H1 (cell line): ENCODE measurements around the gene CD68. TPM values are rescaled to one million over a fixed set of nuclear protein-coding genes. Genes with fewer than 3 reads are reported as not detected.

Experiments used
- CBX8 ChIP-seq: fragments of 300-800, 300-1000 bp; sonication (generic); IDR thresholded peaks from 2 replicates; pipeline ENCODE4 v1.7.1; 2016; ENCODE audit warnings: low read depth, low read length, borderline replicate concordance
- MAFK ChIP-seq: IDR thresholded peaks from 2 replicates; pipeline ENCODE4 v1.6.1; 2012; ENCODE audit warnings: low read depth, mild to moderate bottlenecking, improper control_type of control experiment, low read length
- polyA plus RNA-seq, 7 experiments: library from polyadenylated mRNA; depleted of rRNA in 3 of 7; stranded (reverse) in 5 of 7; unstranded in 2 of 7; fragments of >200 nt in 5 of 7; fragments of 200-250 nt in 2 of 7; gene quantifications; 1 replicate in 5 of 7; 2 replicates in 1 of 7; 4 replicates in 1 of 7; pipeline versions ENCODE4 v1.2.1 to v1.2.3, GENCODE V29; 2011 to 2013; ENCODE audit warnings: missing spikeins in 2 of 7, mixed read lengths in 2 of 7
- total RNA-seq: library from RNA; stranded (reverse); fragmentation: NEBNext Ultra II Directional; extraction: Animal tissue kit (Norgen Biotek cat#: 25700); gene quantifications from 2 replicates; pipeline ENCODE4 v1.2.1, GENCODE V29; 2021
- TF ChIP-seq, protein P1 (sequence below), 3 experiments: IDR thresholded peaks; 1 replicate in 2 of 3; 2 replicates in 1 of 3; pipeline versions ENCODE4 v1.5.1 to v1.6.1; 2011; ENCODE audit warnings: low read length in 3 of 3, mild to moderate bottlenecking in 3 of 3, inconsistent platforms in 2 of 3, low read depth in 1 of 3, moderate library complexity in 1 of 3; ENCODE audit not compliant: insufficient read depth in 1 of 3; ENCODE audit errors: control extremely low read depth in 1 of 3

CD68 gene
- total and polyA plus RNA-seq, 2 of the 8 experiments (the other 6 are each of a cell fraction or from before 2014, with no cell fraction given), result 0.18 TPM; not detected in 1

DNA sequence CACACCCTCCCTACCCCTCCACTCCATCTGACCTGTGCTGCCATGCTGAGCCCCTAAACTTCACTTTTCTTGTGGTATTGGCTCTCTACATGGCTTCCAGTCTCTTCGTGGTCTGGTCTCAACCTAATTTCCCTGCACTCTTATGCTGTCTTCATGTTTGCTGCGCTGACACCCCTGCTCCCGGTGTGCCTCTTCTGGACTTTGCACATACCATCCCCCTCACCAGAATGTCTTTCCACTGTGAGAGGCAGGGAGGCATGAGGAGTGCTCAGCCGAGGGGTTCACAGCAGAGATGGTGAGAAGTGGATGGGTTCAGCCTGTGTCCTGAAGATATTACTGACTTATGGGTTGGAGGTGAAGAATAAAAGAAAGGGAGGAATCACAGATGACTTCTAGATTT lies 28.0 kb upstream of the CD68 start (continued):
- TF ChIP-seq CBX8 (no peak), MAFK (no peak)
- TF ChIP-seq, protein P1, sequence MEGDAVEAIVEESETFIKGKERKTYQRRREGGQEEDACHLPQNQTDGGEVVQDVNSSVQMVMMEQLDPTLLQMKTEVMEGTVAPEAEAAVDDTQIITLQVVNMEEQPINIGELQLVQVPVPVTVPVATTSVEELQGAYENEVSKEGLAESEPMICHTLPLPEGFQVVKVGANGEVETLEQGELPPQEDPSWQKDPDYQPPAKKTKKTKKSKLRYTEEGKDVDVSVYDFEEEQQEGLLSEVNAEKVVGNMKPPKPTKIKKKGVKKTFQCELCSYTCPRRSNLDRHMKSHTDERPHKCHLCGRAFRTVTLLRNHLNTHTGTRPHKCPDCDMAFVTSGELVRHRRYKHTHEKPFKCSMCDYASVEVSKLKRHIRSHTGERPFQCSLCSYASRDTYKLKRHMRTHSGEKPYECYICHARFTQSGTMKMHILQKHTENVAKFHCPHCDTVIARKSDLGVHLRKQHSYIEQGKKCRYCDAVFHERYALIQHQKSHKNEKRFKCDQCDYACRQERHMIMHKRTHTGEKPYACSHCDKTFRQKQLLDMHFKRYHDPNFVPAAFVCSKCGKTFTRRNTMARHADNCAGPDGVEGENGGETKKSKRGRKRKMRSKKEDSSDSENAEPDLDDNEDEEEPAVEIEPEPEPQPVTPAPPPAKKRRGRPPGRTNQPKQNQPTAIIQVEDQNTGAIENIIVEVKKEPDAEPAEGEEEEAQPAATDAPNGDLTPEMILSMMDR (IDR thresholded peaks at IDR 0.05; ENCODE audit: control extremely low read depth in 1 of 3, insufficient read depth in 1 of 3, low read depth in 1 of 3, low read length in 3 of 3), result no peak
